GM13976 (cell line): ENCODE data around the gene JOSD1.

ENCODE experiments used
- DNase-seq: peaks from one replicate; pipeline ENCODE4 v3.0.0; 2012; ENCODE audit warnings: low spot score
- in situ Hi-C: fragments of 300-500 bp; cut with MboI; formaldehyde crosslinking; loops from one replicate; pipeline ENCODE4 v1.12.0; 2022; ENCODE audit warnings: low sequenced_read_pairs, mixed read lengths, inconsistent platforms; ENCODE audit not compliant: unreplicated experiment
- TF ChIP-seq, protein P1 (sequence below): IDR thresholded peaks from 2 replicates; pipeline ENCODE4 v1.5.1; 2012; ENCODE audit warnings: borderline replicate concordance, mild to moderate bottlenecking; ENCODE audit not compliant: insufficient read depth; ENCODE audit errors: extremely low read depth, missing control alignments, control extremely low read depth

Gene JOSD1

DNA sequence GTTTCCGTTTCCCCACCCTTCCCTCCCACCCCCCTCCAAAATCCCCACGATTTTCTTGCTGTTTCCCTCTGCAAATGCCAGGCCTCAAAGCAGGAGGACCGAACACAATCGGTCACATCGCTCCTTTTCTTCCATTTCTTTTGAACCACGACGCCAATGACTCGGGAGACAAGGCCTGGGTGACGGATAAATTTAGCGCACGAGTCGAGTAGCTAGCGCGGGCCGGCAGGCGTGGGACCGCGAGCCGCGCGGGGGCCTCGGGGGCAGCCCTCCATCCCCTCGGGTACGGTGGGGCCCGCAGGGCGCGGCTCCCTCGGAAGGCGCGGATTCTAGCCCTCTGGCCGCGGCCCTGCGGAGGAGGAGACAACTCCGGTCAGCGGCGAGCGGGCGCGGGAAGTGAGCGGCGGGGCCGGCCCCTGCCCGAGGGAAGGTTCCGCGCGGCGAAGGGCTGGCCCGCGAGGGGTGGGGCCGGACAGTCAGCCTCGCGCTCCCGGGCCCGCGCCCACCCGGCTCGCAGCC is 414 bp downstream of the JOSD1 start:
- DNase-seq, result no peak
- in situ Hi-C loops, result no loop called here
- TF ChIP-seq, protein P1, sequence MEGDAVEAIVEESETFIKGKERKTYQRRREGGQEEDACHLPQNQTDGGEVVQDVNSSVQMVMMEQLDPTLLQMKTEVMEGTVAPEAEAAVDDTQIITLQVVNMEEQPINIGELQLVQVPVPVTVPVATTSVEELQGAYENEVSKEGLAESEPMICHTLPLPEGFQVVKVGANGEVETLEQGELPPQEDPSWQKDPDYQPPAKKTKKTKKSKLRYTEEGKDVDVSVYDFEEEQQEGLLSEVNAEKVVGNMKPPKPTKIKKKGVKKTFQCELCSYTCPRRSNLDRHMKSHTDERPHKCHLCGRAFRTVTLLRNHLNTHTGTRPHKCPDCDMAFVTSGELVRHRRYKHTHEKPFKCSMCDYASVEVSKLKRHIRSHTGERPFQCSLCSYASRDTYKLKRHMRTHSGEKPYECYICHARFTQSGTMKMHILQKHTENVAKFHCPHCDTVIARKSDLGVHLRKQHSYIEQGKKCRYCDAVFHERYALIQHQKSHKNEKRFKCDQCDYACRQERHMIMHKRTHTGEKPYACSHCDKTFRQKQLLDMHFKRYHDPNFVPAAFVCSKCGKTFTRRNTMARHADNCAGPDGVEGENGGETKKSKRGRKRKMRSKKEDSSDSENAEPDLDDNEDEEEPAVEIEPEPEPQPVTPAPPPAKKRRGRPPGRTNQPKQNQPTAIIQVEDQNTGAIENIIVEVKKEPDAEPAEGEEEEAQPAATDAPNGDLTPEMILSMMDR, result no peak

DNA sequence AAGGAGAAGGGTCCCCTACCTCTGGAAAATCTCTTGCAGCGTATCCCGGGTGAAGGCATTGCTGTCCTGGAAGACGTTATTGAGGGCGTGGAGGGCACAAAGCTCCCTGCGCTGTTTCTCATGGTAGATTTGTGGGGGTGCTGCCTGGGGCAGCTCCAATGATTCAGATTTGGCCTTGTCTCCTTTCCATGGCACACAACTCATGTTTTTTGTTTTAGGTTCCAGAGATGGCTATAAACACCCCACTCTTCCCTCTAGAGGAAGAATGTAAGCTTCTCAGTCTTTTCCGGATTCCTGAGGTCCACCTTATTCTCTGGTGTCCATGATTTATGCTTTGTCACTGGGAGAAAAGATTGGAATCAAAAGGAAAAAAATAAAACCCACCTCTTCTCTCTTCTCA is 959 bp downstream of the JOSD1 start:
- no peak for DNase-seq
- TF ChIP-seq, protein P1, result no peak
- in situ Hi-C loops, result no loop called here

DNA sequence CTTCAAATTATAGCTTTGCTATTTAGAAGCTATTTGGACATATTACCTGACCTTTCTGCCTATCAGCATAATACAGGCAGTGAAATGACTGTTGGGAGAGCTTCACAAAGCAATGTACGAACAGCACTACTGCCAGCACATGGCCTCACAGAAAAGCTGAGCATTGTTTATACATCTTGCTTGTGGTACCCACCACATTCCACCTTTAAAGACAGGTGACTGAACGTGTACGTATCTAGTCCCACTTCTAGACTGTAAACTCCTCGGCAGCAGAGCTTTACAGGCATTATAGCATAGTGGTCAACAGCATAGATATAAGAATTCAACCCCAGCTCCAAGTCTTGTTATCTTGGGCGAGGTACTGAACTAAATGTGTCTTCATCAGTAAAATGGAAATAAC is 1.6 kb downstream of the JOSD1 start:
- in situ Hi-C loops, result no loop called here
- DNase-seq, result no peak
- TF ChIP-seq, protein P1, result no peak

- no peak for DNase-seq
- in situ Hi-C loops, result no loop called here
- TF ChIP-seq, protein P1, result no peak
Measured at GRCh38 chr22:38698407-38699094, 2.2 kb downstream of the JOSD1 start.

- in situ Hi-C loops, result no loop called here
- no peak for DNase-seq
- TF ChIP-seq, protein P1, result no peak
Measured at GRCh38 chr22:38697425-38698089, 3.2 kb downstream of the JOSD1 start.

GRCh38 chr22:38696606-38697424 is 3.9 kb downstream of the JOSD1 start:
- TF ChIP-seq, protein P1, result no peak
- in situ Hi-C loops, result no loop called here

More at GRCh38 chr22:38696606-38697424, 3.9 kb downstream of the JOSD1 start:
- DNase-seq, result no peak
